Calu3 (cell line): ENCODE measurements around the gene ARHGEF16. TPM values are rescaled to one million over a fixed set of nuclear protein-coding genes. Genes with fewer than 3 reads are reported as not detected.

Experiments
- BruUV-seq: library from RNA; stranded (reverse); fragments of 400-500 nt; replicated peaks from 2 replicates; lab custom pipeline; 2021; lab: Mats Ljungman, UMichigan
- CTCF ChIA-PET: fragments of 300-600 bp; sonication (Branson Sonifier 250); formaldehyde crosslinking; loops from one replicate; lab custom pipeline; 2022; ENCODE audit warnings: antibody characterized with exemption; lab: Charles Lee
- DNase-seq: peaks from one replicate; pipeline ENCODE4 v3.0.0; 2022
- H3K27ac Mint-ChIP-seq: one replicate; pipeline ENCODE4 v1.8.0; 2022; ENCODE audit warnings: mixed read lengths; ENCODE audit not compliant: unreplicated experiment
- H3K27me3 Mint-ChIP-seq: one replicate; pipeline ENCODE4 v1.8.0; 2022; ENCODE audit warnings: mixed read lengths; ENCODE audit not compliant: unreplicated experiment
- H3K36me3 Mint-ChIP-seq: one replicate; pipeline ENCODE4 v1.8.0; 2022; ENCODE audit warnings: mild to moderate bottlenecking, moderate library complexity, mixed read lengths; ENCODE audit not compliant: insufficient read depth, unreplicated experiment
- H3K4me1 Mint-ChIP-seq: one replicate; pipeline ENCODE4 v1.8.0; 2022; ENCODE audit warnings: mild to moderate bottlenecking, low read depth, mixed read lengths; ENCODE audit not compliant: unreplicated experiment
- H3K4me3 Mint-ChIP-seq: one replicate; pipeline ENCODE4 v1.8.0; 2022; ENCODE audit warnings: mild to moderate bottlenecking, low read depth, moderate library complexity, mixed read lengths; ENCODE audit not compliant: unreplicated experiment
- H3K9me3 Mint-ChIP-seq: one replicate; pipeline ENCODE4 v1.8.0; 2022; ENCODE audit warnings: low read depth, mixed read lengths; ENCODE audit not compliant: unreplicated experiment
- intact Hi-C: fragments of 100-400 bp; cut with micrococcal nuclease; formaldehyde crosslinking; loops from one replicate; pipeline ENCODE4 v1.10.0; 2022; ENCODE audit not compliant: unreplicated experiment
- total RNA-seq: library from RNA; stranded (reverse); gene quantifications from 2 replicates; pipeline ENCODE4 v1.2.3, GENCODE V29; 2022
- TF ChIP-seq, protein P1 (sequence below): fragments of 200-600 bp; IDR thresholded peaks from one replicate; pipeline ENCODE4 v1.8.0; 2022; ENCODE audit warnings: antibody characterized with exemption; ENCODE audit not compliant: unreplicated experiment

ARHGEF16 gene
- total RNA-seq, 1 experiment from 2014 or later: 24.2 TPM

DNA sequence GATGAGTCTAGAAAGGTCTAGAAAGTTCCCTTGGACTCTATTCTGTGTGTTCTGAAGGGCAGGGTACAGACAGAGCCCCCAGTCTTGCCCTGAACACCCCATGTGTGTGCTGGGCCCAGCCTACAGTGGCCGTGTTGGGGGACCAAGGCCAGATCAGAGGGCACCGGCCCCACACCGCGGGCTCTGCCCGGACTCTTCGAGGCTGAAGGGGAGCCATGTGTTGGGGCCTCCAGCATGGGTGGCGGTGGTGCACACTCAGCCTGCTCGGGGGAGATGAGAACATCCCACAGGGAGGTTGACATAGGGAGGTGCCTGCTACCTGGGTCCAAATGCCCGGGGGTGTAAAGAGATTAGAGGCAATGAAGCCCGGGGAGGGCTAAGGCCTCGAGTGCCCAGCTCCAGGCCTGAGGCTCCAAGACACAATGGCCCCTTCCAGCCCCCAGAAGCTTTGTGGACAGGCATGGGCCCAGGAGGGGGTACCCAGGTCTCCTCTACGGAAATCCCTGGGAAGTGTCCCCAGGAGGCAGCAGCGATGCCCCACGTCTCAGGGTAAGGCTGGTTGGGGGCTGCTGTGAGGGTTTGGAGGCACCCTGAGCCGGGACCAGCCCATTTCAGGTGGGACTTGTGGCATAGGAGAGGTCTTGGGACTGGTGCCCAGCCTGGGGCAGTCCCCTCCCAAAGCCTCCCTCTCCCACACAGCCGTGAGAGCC is 12.1 kb downstream of the ARHGEF16 start:
- H3K27ac Mint-ChIP-seq: no peak overlapping the region

DNA sequence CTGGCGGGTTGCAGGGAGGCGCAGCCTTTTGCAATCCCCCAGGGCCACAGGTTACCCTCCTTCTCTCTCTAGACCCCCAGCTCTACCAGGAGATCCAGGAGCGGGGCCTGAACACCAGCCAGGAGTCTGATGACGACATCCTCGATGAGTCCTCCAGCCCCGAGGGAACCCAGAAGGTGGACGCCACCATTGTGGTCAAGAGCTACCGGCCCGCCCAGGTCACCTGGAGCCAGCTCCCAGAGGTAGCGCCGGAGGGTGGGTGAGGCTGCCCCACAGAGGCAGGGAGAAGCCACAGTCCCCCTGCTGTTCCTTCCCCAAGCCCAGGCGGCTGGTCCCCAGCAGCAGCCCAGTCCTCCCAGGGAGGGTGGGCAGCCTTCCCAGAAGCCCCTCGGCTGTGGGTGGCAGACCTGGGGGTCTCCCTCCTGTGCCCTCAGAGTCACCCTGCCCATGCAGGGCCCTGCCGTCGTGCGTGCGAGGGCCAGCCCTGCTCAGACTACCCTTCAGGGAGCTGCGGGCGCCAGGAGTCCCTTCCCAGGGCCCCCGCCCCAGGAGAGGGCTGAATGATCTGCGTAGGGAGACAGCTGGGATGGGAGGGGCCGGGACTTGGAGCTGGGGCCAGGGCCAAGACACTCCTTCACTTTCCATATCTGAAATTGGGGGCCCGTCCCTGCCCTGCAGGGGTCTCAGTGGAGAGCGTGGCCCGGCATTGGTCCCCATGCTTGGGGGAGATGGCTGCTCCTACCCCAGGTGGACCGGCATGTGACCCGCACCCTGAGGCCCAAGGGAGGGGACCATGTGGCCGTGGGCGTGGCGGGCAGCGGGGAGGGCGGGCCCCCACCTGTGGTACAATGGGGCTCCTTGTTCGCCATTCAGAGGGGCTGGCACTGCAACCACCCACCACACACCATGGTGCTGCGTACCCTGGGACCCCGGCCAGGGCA is 12.9 kb downstream of the ARHGEF16 start:
- Mint-ChIP-seq H3K36me3 (peaks cover 15% of the 10 kb centered on the region), H3K27ac (no peak overlapping the region), H3K27me3 (no peaks in the 10 kb centered on the region), H3K9me3 (no peaks in the 10 kb centered on the region), H3K4me1 (no peaks in the 10 kb centered on the region), H3K4me3 (no peak overlapping the region)
- no TSS peak for BruUV-seq
- no peak for DNase-seq
- TF ChIP-seq, protein P1, sequence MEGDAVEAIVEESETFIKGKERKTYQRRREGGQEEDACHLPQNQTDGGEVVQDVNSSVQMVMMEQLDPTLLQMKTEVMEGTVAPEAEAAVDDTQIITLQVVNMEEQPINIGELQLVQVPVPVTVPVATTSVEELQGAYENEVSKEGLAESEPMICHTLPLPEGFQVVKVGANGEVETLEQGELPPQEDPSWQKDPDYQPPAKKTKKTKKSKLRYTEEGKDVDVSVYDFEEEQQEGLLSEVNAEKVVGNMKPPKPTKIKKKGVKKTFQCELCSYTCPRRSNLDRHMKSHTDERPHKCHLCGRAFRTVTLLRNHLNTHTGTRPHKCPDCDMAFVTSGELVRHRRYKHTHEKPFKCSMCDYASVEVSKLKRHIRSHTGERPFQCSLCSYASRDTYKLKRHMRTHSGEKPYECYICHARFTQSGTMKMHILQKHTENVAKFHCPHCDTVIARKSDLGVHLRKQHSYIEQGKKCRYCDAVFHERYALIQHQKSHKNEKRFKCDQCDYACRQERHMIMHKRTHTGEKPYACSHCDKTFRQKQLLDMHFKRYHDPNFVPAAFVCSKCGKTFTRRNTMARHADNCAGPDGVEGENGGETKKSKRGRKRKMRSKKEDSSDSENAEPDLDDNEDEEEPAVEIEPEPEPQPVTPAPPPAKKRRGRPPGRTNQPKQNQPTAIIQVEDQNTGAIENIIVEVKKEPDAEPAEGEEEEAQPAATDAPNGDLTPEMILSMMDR: no peak
- intact Hi-C loops: no loop called here
- CTCF ChIA-PET: no interaction called here

More for the DNA sequence above, 12.1 kb downstream of the ARHGEF16 start:
- no peaks in the 10 kb centered on the region for H3K27me3 Mint-ChIP-seq
- no TSS peak for BruUV-seq
- H3K36me3 Mint-ChIP-seq: peaks cover 15% of the 10 kb centered on the region
- H3K4me1 Mint-ChIP-seq: no peaks in the 10 kb centered on the region
- H3K4me3 Mint-ChIP-seq: no peak overlapping the region
- no peaks in the 10 kb centered on the region for H3K9me3 Mint-ChIP-seq
- CTCF ChIA-PET: interaction anchor here (0.6 kb wide), 1 partner anchor 1462 kb away, joined by 3 read pairs; no protein-coding TSS in a partner anchor
- intact Hi-C loops: no loop called here
- TF ChIP-seq, protein P1: no peak
- no peak for DNase-seq

DNA sequence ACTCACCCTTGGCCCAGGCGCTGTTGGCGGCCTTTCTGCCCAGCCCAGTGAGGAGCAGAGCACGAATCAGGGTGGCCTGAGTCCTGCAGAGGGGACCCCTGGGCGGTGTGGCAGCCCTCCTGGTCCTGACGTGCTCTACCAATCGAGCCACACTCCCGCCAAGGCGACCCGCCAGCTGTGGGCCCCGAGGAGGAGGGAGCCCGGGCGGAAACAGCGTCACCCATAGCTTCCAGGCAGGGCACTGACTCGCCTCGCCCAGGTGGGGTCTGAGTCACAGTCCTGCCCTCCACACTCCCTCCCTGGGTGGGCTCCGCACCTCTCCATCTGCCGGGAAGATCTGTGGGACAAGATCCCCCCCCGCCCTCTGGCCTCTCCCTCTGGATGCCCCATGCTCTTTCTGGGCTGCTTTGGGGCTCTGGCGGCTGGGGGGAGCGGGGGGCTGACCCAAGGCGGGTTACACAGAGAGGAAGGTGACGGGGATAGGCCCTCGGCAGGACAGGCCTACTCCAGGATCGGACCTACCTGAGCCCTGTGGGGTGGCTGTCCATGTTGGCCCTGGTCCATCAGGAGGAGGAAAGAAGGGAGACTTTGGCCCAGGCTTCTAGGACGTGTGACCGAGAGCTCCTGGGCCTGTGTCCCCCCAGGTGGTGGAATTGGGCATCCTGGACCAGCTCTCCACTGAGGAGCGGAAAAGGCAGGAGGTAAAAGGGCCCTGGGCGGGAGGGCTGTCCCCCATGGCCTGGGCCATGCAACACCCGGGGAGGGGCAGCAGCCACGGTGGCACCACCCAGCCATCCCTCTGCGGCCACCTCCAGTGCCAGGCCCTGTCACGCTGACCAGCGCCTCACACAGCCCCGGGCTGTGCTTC is 14.0 kb downstream of the ARHGEF16 start:
- intact Hi-C loops: no loop called here
- Mint-ChIP-seq H3K4me1 (no peaks in the 10 kb centered on the region), H3K27me3 (no peaks in the 10 kb centered on the region), H3K27ac (no peak overlapping the region), H3K9me3 (no peaks in the 10 kb centered on the region), H3K4me3 (no peak overlapping the region), H3K36me3 (peaks cover 21% of the 10 kb centered on the region)
- no peak for DNase-seq
- BruUV-seq: no TSS peak
- TF ChIP-seq, protein P1: no peak
- CTCF ChIA-PET: no interaction called here
